Measurements from ENCODE around the gene EEF1AKMT2. TPM values are rescaled to one million over a fixed set of nuclear protein-coding genes. Genes with fewer than 3 reads are reported as not detected.

Gene EEF1AKMT2
- total RNA-seq, 4 donors from 2014 or later, result 10.0 to 18.4 (median 13.2) TPM

DNA sequence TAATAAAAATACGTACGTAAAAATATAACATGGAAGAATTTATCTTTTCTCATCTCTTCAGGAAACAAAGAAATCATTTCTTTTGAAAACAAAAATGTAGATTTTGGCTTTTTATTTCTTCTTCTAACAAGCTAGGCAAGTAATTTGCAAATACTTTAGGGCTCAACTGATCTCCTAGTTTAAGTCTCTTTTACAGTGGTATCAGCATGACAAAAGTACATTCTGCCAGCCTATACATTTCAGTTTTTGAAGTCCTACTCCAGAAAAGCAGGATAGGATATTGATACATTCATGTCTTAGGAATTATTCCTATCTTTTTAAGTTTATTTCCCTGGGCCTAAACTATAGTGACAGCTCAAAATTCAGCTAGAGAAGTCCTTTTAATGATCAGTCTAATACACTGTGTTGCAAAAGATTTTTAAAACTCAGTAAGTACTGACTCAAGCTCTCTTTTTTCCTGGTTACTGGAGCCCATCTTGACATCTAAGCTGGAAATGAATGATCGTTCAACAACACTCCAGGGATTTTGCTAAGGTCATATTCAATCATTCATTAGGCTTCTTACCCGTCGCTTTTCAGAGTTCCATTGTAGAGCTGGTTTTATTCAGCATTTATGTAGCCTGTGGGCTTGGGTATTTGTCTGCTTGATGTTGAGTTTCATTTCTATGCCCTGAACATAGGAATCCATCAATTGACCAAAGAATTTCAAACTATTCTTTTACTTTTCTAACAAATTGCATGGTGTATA lies 35.4 kb downstream of the EEF1AKMT2 start:
- Histone ChIP-seq H3K36me3 (peaks cover 0 to 32% (median 0%) of the 10 kb centered on the region in 3 donors), H3K27ac (peak overlapping the region in 2 of 4 donors; percentile 52 to 68), H3K9me3 (no peaks in the 10 kb centered on the region), H3K4me3 (no peak overlapping the region), H3K4me1 (peaks cover 0 to 22% (median 6%) of the 10 kb centered on the region in 4 donors), H3K27me3 (no peaks in the 10 kb centered on the region)
- TF ChIP-seq POLR2A (IDR thresholded peaks at IDR 0.05) (no peak), EP300 (IDR thresholded peaks at IDR 0.05) (no peak), CTCF (IDR thresholded peaks at IDR 0.05) (no peak)
- 57 to 65% methylated on average over 5 of the region's 5 CpGs for WGBS, 2 donors
- DNase-seq (ENCODE audit: low spot score in 2 of 2), result no peak

GRCh38 chr10:124755581-124755980 lies 36.1 kb downstream of the EEF1AKMT2 start:
- no peaks in the 10 kb centered on the region for H3K9me3 ChIP-seq
- H3K4me3 ChIP-seq, result no peak overlapping the region
- TF ChIP-seq POLR2A (IDR thresholded peaks at IDR 0.05), result no peak
- no peak for TF ChIP-seq CTCF (IDR thresholded peaks at IDR 0.05)
- TF ChIP-seq EP300 (IDR thresholded peaks at IDR 0.05), result no peak
- H3K36me3 ChIP-seq, result peaks cover 0 to 27% (median 0%) of the 10 kb centered on the region in 3 donors
- no peak overlapping the region for H3K27ac ChIP-seq
- no peak for DNase-seq (ENCODE audit: low spot score in 2 of 2)
- H3K4me1 ChIP-seq, result peaks cover 0 to 22% (median 6%) of the 10 kb centered on the region in 4 donors
- 82% methylated on average over 2 of the region's 2 CpGs for WGBS, 2 donors
- H3K27me3 ChIP-seq, result no peaks in the 10 kb centered on the region

- H3K27me3 ChIP-seq, result no peaks in the 10 kb centered on the region
- H3K4me3 ChIP-seq, result no peak overlapping the region
- H3K9me3 ChIP-seq, result no peaks in the 10 kb centered on the region
- H3K36me3 ChIP-seq, result peaks cover 0 to 23% (median 0%) of the 10 kb centered on the region in 3 donors
- peaks cover 0 to 22% (median 6%) of the 10 kb centered on the region in 4 donors for H3K4me1 ChIP-seq
- no peak for TF ChIP-seq EP300 (IDR thresholded peaks at IDR 0.05)
- no peak for TF ChIP-seq CTCF (IDR thresholded peaks at IDR 0.05)
- no peak for TF ChIP-seq POLR2A (IDR thresholded peaks at IDR 0.05)
- H3K27ac ChIP-seq, result no peak overlapping the region
- no peak for DNase-seq (ENCODE audit: low spot score in 2 of 2)
- WGBS, 2 donors, result 90 to 93% methylated on average over 5 of the region's 5 CpGs
Measured at GRCh38 chr10:124754227-124754626, 37.5 kb downstream of the EEF1AKMT2 start.

GRCh38 chr10:124748953-124749645 lies 42.6 kb downstream of the EEF1AKMT2 start:
- peaks cover 4 to 12% (median 8%) of the 10 kb centered on the region in 4 donors for H3K4me1 ChIP-seq
- WGBS, 2 donors, result 80 to 82% methylated on average over 4 of the region's 4 CpGs
- no peak for TF ChIP-seq POLR2A (IDR thresholded peaks at IDR 0.05)
- TF ChIP-seq CTCF (IDR thresholded peaks at IDR 0.05), result no peak
- no peak for TF ChIP-seq EP300 (IDR thresholded peaks at IDR 0.05)

GRCh38 chr10:124748166-124748565 lies 43.5 kb downstream of the EEF1AKMT2 start:
- H3K27me3 ChIP-seq, result no peaks in the 10 kb centered on the region
- no peak overlapping the region for H3K4me3 ChIP-seq
- H3K27ac ChIP-seq, result no peak overlapping the region
- DNase-seq (ENCODE audit: low spot score in 2 of 2), result no peak
- peaks cover 4 to 12% (median 8%) of the 10 kb centered on the region in 4 donors for H3K4me1 ChIP-seq
- peaks cover 0 to 25% (median 0%) of the 10 kb centered on the region in 3 donors for H3K36me3 ChIP-seq
- 88 to 92% methylated on average over 3 of the region's 3 CpGs for WGBS, 2 donors
- TF ChIP-seq POLR2A (IDR thresholded peaks at IDR 0.05) (no peak), CTCF (IDR thresholded peaks at IDR 0.05) (no peak), EP300 (IDR thresholded peaks at IDR 0.05) (no peak)
- H3K9me3 ChIP-seq, result no peaks in the 10 kb centered on the region

More at GRCh38 chr10:124748953-124749645, 42.6 kb downstream of the EEF1AKMT2 start:
- no peak for DNase-seq (ENCODE audit: low spot score in 2 of 2)
- H3K36me3 ChIP-seq, result peaks cover 0 to 31% (median 0%) of the 10 kb centered on the region in 3 donors
- no peaks in the 10 kb centered on the region for H3K27me3 ChIP-seq
- no peak overlapping the region for H3K27ac ChIP-seq
- no peaks in the 10 kb centered on the region for H3K9me3 ChIP-seq
- H3K4me3 ChIP-seq, result no peak overlapping the region
